Measurements from ENCODE around the gene TMEM245. TPM values are rescaled to one million over a fixed set of nuclear protein-coding genes. Genes with fewer than 3 reads are reported as not detected.
A peak's percentile ranks its signal among the peaks of the same experiment; 100 is the strongest.

TMEM245 gene
- total RNA-seq (10 to 100 TPM; 22.6 to 24.4 TPM), total RNA-seq (50.0 to 520 (median 176) reads per million in 172 experiments)
- polyA plus RNA-seq (2013, experiment 1 of 2) = 28.2 TPM
- polyA plus RNA-seq (2013, experiment 2 of 2) = 28.6 TPM

- Histone ChIP-seq H3K27me3 (ENCODE audit: control insufficient read depth in 1 of 2, insufficient read depth in 2 of 2, low read length in 2 of 2) (no peaks in the 10 kb centered on the region), H3K36me3 (ENCODE audit: insufficient read depth, low read length) (no peaks in the 10 kb centered on the region), H3K9me3 (ENCODE audit: control insufficient read depth in 1 of 2, insufficient read depth in 1 of 2, low read length in 2 of 2) (no peaks in the 10 kb centered on the region), H3K4me3 (ENCODE audit: low read length) (peak within 1 kb of the TSS; percentile 94), H3K4me1 (ENCODE audit: insufficient read depth, low read length) (peaks cover 47% of the 10 kb centered on the region), H3K27ac (ENCODE audit: low read depth in 1 of 2, low read length in 2 of 2) (peak within 1 kb of the TSS; percentile 55 to 68)
- ChIA-PET POLR2A (interaction anchor here (0.6 to 3.4 kb wide), 14 partner anchors 8 to 186 kb away, joined by 3 to 31 read pairs (median 8); partner anchors contain the start of genes ABITRAM and ELP1), CTCF (interaction anchor here (0.6 to 0.9 kb wide), 3 partner anchors 8 to 1838 kb away, joined by 3 read pairs; no protein-coding TSS in a partner anchor)
- H3K27me3 Mint-ChIP-seq = no peaks in the 10 kb centered on the region
- no peaks in the 10 kb centered on the region for H3K9me3 Mint-ChIP-seq
- H3K27ac Mint-ChIP-seq = peak within 1 kb of the TSS; percentile 84
- ATAC-seq (ENCODE audit: poor library complexity) (peak; percentile 94), DNase-seq (peak; percentile 88 to 98 (median 92))
- intact Hi-C loops (cut with DNase I, micrococcal nuclease) = loop anchor here (1.0 to 10.0 kb wide), 9 partner anchors 9 to 1835 kb away; partner anchors contain the start of genes ABITRAM (in 1 of the 2), CTNNAL1 (in 1 of the 2), ELP1 (in 1 of the 2) and RAD23B (in 1 of the 2)
- H3K4me3 Mint-ChIP-seq = peak within 1 kb of the TSS; percentile 97
- H3K36me3 Mint-ChIP-seq (ENCODE audit: low read depth) = peaks cover 25% of the 10 kb centered on the region
- TF ChIP-seq CTCF (IDR thresholded peaks at IDR 0.05) = no peak
- peaks cover 39% of the 10 kb centered on the region for H3K4me1 Mint-ChIP-seq (ENCODE audit: low read depth)
These were observed at the start of gene TMEM245 for GRCh38 chr9:109119439-109120203. TMEM245 (minus strand) TSS chr9:109119947; CDS start chr9:109119913, 34 bp downstream.

- no peak for TF ChIP-seq CTCF (IDR thresholded peaks at IDR 0.05)
- peaks cover 4% of the 10 kb centered on the region for H3K9me3 Mint-ChIP-seq
- H3K4me1 ChIP-seq (ENCODE audit: insufficient read depth, low read length) = no peaks in the 10 kb centered on the region
- peaks cover 4% of the 10 kb centered on the region for H3K4me1 Mint-ChIP-seq (ENCODE audit: low read depth)
- peaks cover 0 to 8% of the 10 kb centered on the region in 2 experiments for H3K9me3 ChIP-seq (ENCODE audit: control insufficient read depth in 1 of 2, insufficient read depth in 1 of 2, low read length in 2 of 2)
- peaks cover 71% of the 10 kb centered on the region for H3K27me3 Mint-ChIP-seq
- no peak for DNase-seq
- ATAC-seq (ENCODE audit: poor library complexity) = no peak
- no peaks in the 10 kb centered on the region for H3K36me3 Mint-ChIP-seq (ENCODE audit: low read depth)
- peaks cover 20 to 50% of the 10 kb centered on the region in 2 experiments for H3K27me3 ChIP-seq (ENCODE audit: control insufficient read depth in 1 of 2, insufficient read depth in 2 of 2, low read length in 2 of 2)
- intact Hi-C loops (cut with DNase I, micrococcal nuclease) = no loop called here
- POLR2A ChIA-PET = no interaction called here
- H3K27ac ChIP-seq (ENCODE audit: low read depth in 1 of 2, low read length in 2 of 2) = no peak overlapping the region
- H3K36me3 ChIP-seq (ENCODE audit: insufficient read depth, low read length) = no peaks in the 10 kb centered on the region
- H3K4me3 ChIP-seq (ENCODE audit: low read length) = no peak overlapping the region
- H3K4me3 Mint-ChIP-seq = no peak overlapping the region
- CTCF ChIA-PET = no interaction called here
- H3K27ac Mint-ChIP-seq = no peak overlapping the region
These were observed 48.4 kb upstream of the TMEM245 start for GRCh38 chr9:109168170-109168569.

- H3K36me3 ChIP-seq (ENCODE audit: insufficient read depth, low read length) = no peaks in the 10 kb centered on the region
- Mint-ChIP-seq H3K4me3 (no peak overlapping the region), H3K27ac (no peak overlapping the region), H3K4me1 (ENCODE audit: low read depth) (peaks cover 4% of the 10 kb centered on the region), H3K36me3 (ENCODE audit: low read depth) (no peaks in the 10 kb centered on the region), H3K9me3 (peaks cover 4% of the 10 kb centered on the region), H3K27me3 (peaks cover 74% of the 10 kb centered on the region)
- intact Hi-C loops (cut with DNase I, micrococcal nuclease) = no loop called here
- ChIA-PET POLR2A (no interaction called here), CTCF (no interaction called here)
- H3K4me3 ChIP-seq (ENCODE audit: low read length) = no peak overlapping the region
- ATAC-seq (ENCODE audit: poor library complexity) (no peak), DNase-seq (no peak)
- no peaks in the 10 kb centered on the region for H3K4me1 ChIP-seq (ENCODE audit: insufficient read depth, low read length)
- H3K27me3 ChIP-seq (ENCODE audit: control insufficient read depth in 1 of 2, insufficient read depth in 2 of 2, low read length in 2 of 2) = peaks cover 20 to 50% of the 10 kb centered on the region in 2 experiments
- no peak overlapping the region for H3K27ac ChIP-seq (ENCODE audit: low read depth in 1 of 2, low read length in 2 of 2)
- peaks cover 0 to 8% of the 10 kb centered on the region in 2 experiments for H3K9me3 ChIP-seq (ENCODE audit: control insufficient read depth in 1 of 2, insufficient read depth in 1 of 2, low read length in 2 of 2)
- no peak for TF ChIP-seq CTCF (IDR thresholded peaks at IDR 0.05)
These were observed 48.0 kb upstream of the TMEM245 start for GRCh38 chr9:109167716-109168115.
